Measurements from ENCODE around the gene ABCC3.

DNA sequence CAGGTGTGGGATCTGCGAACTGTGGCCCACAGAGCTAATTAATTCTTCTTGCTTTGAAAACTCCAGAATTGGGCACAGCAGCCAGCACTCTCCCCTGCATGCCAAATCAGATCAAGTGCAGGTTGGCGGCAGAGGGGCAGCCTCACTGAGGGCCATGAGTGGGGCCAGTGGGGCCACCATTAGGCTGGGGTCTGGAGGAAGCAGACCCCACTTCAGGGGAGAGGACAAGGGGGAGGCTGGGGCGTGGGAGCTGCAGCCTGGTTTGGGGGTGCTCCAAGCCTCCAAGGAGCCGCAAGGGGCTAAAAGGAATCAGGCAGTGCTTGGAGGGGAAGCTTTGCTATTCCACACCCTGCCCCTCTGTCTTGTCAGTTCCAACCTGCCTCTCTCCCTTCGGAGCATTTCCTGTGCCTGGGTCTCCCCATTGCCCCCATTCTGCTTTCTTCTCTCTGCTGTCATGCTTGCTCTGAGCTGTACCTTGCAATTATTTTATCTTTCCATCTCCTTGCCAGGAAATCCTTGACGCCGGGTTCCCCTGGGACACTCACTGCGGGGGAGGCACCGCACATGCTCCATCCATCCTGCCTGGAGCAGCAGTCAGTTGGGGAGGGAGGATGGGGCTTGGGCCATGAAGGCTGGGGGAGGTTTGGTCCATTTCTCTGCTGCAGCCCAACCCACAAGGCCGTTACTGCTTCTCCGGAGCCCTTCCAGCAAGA is 3.3 kb upstream of the ABCC3 start:
- no peak for TF ChIP-seq ZNF274 (IDR thresholded peaks at IDR 0.05; ENCODE audit: low read depth, low read length)
- TF ChIP-seq ELF1 (IDR thresholded peaks at IDR 0.05; ENCODE audit: borderline replicate concordance, low read depth), result no peak
- TF ChIP-seq TCF7L2 (IDR thresholded peaks at IDR 0.05; ENCODE audit: borderline replicate concordance, extremely low read depth, insufficient read depth, insufficient read length), result no peak
- TF ChIP-seq JUND (IDR thresholded peaks at IDR 0.05), result no peak
- TF ChIP-seq, protein P1, sequence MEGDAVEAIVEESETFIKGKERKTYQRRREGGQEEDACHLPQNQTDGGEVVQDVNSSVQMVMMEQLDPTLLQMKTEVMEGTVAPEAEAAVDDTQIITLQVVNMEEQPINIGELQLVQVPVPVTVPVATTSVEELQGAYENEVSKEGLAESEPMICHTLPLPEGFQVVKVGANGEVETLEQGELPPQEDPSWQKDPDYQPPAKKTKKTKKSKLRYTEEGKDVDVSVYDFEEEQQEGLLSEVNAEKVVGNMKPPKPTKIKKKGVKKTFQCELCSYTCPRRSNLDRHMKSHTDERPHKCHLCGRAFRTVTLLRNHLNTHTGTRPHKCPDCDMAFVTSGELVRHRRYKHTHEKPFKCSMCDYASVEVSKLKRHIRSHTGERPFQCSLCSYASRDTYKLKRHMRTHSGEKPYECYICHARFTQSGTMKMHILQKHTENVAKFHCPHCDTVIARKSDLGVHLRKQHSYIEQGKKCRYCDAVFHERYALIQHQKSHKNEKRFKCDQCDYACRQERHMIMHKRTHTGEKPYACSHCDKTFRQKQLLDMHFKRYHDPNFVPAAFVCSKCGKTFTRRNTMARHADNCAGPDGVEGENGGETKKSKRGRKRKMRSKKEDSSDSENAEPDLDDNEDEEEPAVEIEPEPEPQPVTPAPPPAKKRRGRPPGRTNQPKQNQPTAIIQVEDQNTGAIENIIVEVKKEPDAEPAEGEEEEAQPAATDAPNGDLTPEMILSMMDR (IDR thresholded peaks at IDR 0.05 in 2 of 3, conservative IDR thresholded peaks at IDR 0.05 in 1 of 3; ENCODE audit: borderline replicate concordance in 1 of 3, insufficient read depth in 1 of 3, low read depth in 2 of 3, low read length in 2 of 3), result no peak
- no peak for TF ChIP-seq EZH2phosphoT487 (IDR thresholded peaks at IDR 0.05; ENCODE audit: borderline replicate concordance)
- TF ChIP-seq POLR2A (IDR thresholded peaks at IDR 0.05; ENCODE audit: borderline replicate concordance, extremely low read depth, insufficient read depth, insufficient read length), result no peak
- no peak for TF ChIP-seq EZH2 (IDR thresholded peaks at IDR 0.05)
- TF ChIP-seq ZFX (IDR thresholded peaks at IDR 0.05), result no peak
